Stimulated activated CD8-positive, alpha-beta memory T cell treated with anti-CD3 and anti-CD28 coated beads, Interleukin-15, amount 100 ng/mL, for 1 hour (primary cell): Measurements from ENCODE around the gene MEGF8.

ENCODE experiments used
- DNase-seq: peaks from one replicate; pipeline ENCODE4 v3.0.0-alpha.2; 2020; ENCODE audit warnings: low read depth

MEGF8 gene

GRCh38 chr19:42306646-42307045, 18.8 kb upstream of the MEGF8 start:
- DNase-seq = no peak

- DNase-seq = no peak
Observed at GRCh38 chr19:42309686-42310085, 15.7 kb upstream of the MEGF8 start.

- DNase-seq = no peak
Observed at GRCh38 chr19:42311657-42312056, 13.8 kb upstream of the MEGF8 start.

- DNase-seq = no peak
Observed at GRCh38 chr19:42312370-42312769, 13.1 kb upstream of the MEGF8 start.

- DNase-seq = no peak
Observed at GRCh38 chr19:42313096-42313839, 12.2 kb upstream of the MEGF8 start, which contains the start of gene TMEM145. Gene TMEM145 (plus strand): TSS chr19:42313309. CDS start chr19:42313377, 68 bp downstream.

GRCh38 chr19:42313840-42314755, 11.3 kb upstream of the MEGF8 start:
- DNase-seq = no peak

GRCh38 chr19:42315024-42315423, 10.4 kb upstream of the MEGF8 start:
- DNase-seq = no peak

- DNase-seq = no peak
Observed at GRCh38 chr19:42316223-42317211, 8.9 kb upstream of the MEGF8 start.

- no peak for DNase-seq
Observed at GRCh38 chr19:42317535-42317934, 7.9 kb upstream of the MEGF8 start.

- no peak for DNase-seq
Observed at GRCh38 chr19:42322305-42322704, 3.1 kb upstream of the MEGF8 start.

- no peak for DNase-seq
Observed at GRCh38 chr19:42323473-42323851, 2.0 kb upstream of the MEGF8 start.

GRCh38 chr19:42323852-42324654, 1.4 kb upstream of the MEGF8 start:
- no peak for DNase-seq

GRCh38 chr19:42324655-42325307, 654 bp upstream of the MEGF8 start:
- DNase-seq = no peak

- no peak for DNase-seq
Observed at GRCh38 chr19:42325896-42326771, 699 bp downstream of the MEGF8 start.

- DNase-seq = no peak
Observed at GRCh38 chr19:42326969-42327368, 1.5 kb downstream of the MEGF8 start.

- no peak for DNase-seq
Observed at GRCh38 chr19:42327381-42327780, 1.9 kb downstream of the MEGF8 start.

GRCh38 chr19:42328106-42328505, 2.7 kb downstream of the MEGF8 start:
- DNase-seq = no peak

GRCh38 chr19:42328854-42329253, 3.4 kb downstream of the MEGF8 start:
- DNase-seq = no peak

- no peak for DNase-seq
Observed at GRCh38 chr19:42330241-42330711, 4.8 kb downstream of the MEGF8 start.
